Neural crest cell (in vitro differentiated cells): ENCODE measurements around the gene CELF4. TPM values are rescaled to one million over a fixed set of nuclear protein-coding genes. Genes with fewer than 3 reads are reported as not detected.
A peak's percentile ranks its signal among the peaks of the same experiment; 100 is the strongest.

ENCODE experiments used
- DNase-seq: peaks from one replicate; pipeline ENCODE4 v3.0.0; 2021; ENCODE audit warnings: low read depth, mixed read lengths, low spot score
- H3K27ac Mint-ChIP-seq: one replicate; pipeline ENCODE4 v1.8.0; 2021; ENCODE audit warnings: mild to moderate bottlenecking, mixed read lengths; ENCODE audit not compliant: unreplicated experiment
- H3K27me3 Mint-ChIP-seq: 2 replicates; pipeline ENCODE4 v1.8.0; 2021; ENCODE audit warnings: low read depth, mild to moderate bottlenecking, mixed read lengths
- H3K36me3 Mint-ChIP-seq: 2 replicates; pipeline ENCODE4 v1.8.0; 2021; ENCODE audit warnings: low read depth, mild to moderate bottlenecking, mixed read lengths
- H3K4me1 Mint-ChIP-seq: 2 replicates; pipeline ENCODE4 v1.8.0; 2021; ENCODE audit warnings: mixed read lengths
- H3K4me3 Mint-ChIP-seq: one replicate; pipeline ENCODE4 v1.8.0; 2021; ENCODE audit warnings: mild to moderate bottlenecking, mixed read lengths
- H3K9me3 Mint-ChIP-seq: 2 replicates; pipeline ENCODE4 v1.8.0; 2021; ENCODE audit warnings: mixed read lengths
- CTCF ChIP-seq: fragments of 200-600 bp; sonication (generic); conservative IDR thresholded peaks from 2 replicates; pipeline ENCODE4 v1.5.0; 2021; ENCODE audit warnings: antibody characterized with exemption, mild to moderate bottlenecking
- total RNA-seq: library from RNA; stranded (reverse); gene quantifications from 2 replicates; pipeline ENCODE4 v1.2.1, GENCODE V29; 2021

The CELF4 gene
- total RNA-seq, 1 donor from 2014 or later, result 1.9 TPM

- no peak for DNase-seq
- no peak overlapping the region for H3K27ac Mint-ChIP-seq
- H3K27me3 Mint-ChIP-seq, result peaks cover 45% of the 10 kb centered on the region
- no peaks in the 10 kb centered on the region for H3K36me3 Mint-ChIP-seq
- peak overlapping the region; percentile 80 for H3K4me3 Mint-ChIP-seq
- TF ChIP-seq CTCF, result no peak
- peaks cover 5% of the 10 kb centered on the region for H3K4me1 Mint-ChIP-seq
- no peaks in the 10 kb centered on the region for H3K9me3 Mint-ChIP-seq
Measured at GRCh38 chr18:37251679-37252078, 313.9 kb downstream of the CELF4 start.

GRCh38 chr18:37249895-37250618, 315.5 kb downstream of the CELF4 start:
- TF ChIP-seq CTCF, result no peak
- peak overlapping the region; percentile 34 for H3K4me3 Mint-ChIP-seq
- H3K36me3 Mint-ChIP-seq, result no peaks in the 10 kb centered on the region
- no peak overlapping the region for H3K27ac Mint-ChIP-seq
- H3K9me3 Mint-ChIP-seq, result no peaks in the 10 kb centered on the region
- no peak for DNase-seq
- H3K27me3 Mint-ChIP-seq, result peaks cover 39% of the 10 kb centered on the region
- peaks cover 5% of the 10 kb centered on the region for H3K4me1 Mint-ChIP-seq

- no peak for TF ChIP-seq CTCF
- no peaks in the 10 kb centered on the region for H3K9me3 Mint-ChIP-seq
- peak overlapping the region; percentile 79 for H3K27ac Mint-ChIP-seq
- H3K4me3 Mint-ChIP-seq, result no peak overlapping the region
- H3K27me3 Mint-ChIP-seq, result peaks cover 38% of the 10 kb centered on the region
- H3K4me1 Mint-ChIP-seq, result peaks cover 5% of the 10 kb centered on the region
- no peak for DNase-seq
- H3K36me3 Mint-ChIP-seq, result no peaks in the 10 kb centered on the region
Measured at GRCh38 chr18:37249171-37249886, 316.3 kb downstream of the CELF4 start.

- Mint-ChIP-seq H3K4me1 (peaks cover 10% of the 10 kb centered on the region), H3K27me3 (peaks cover 46% of the 10 kb centered on the region), H3K27ac (no peak overlapping the region), H3K4me3 (no peak overlapping the region), H3K36me3 (no peaks in the 10 kb centered on the region), H3K9me3 (no peaks in the 10 kb centered on the region)
- no peak for TF ChIP-seq CTCF
- no peak for DNase-seq
Measured at GRCh38 chr18:37248281-37248680, 317.3 kb downstream of the CELF4 start.

GRCh38 chr18:37247497-37248161, 318.0 kb downstream of the CELF4 start:
- no peak for TF ChIP-seq CTCF
- H3K4me1 Mint-ChIP-seq, result peaks cover 7% of the 10 kb centered on the region
- no peaks in the 10 kb centered on the region for H3K36me3 Mint-ChIP-seq
- no peaks in the 10 kb centered on the region for H3K9me3 Mint-ChIP-seq
- no peak overlapping the region for H3K27ac Mint-ChIP-seq
- DNase-seq, result no peak
- H3K27me3 Mint-ChIP-seq, result peaks cover 45% of the 10 kb centered on the region
- no peak overlapping the region for H3K4me3 Mint-ChIP-seq
